GM23338 (cell line): Measurements from ENCODE around the gene C6orf89. TPM values are rescaled to one million over a fixed set of nuclear protein-coding genes. Genes with fewer than 3 reads are reported as not detected.

Source experiments
- ATAC-seq: fragments of 200-7000 bp; cut with Tn5 transposase; 3 replicates; pipeline ENCODE4 v1.9.1; 2020
- DNase-seq: peaks from one replicate; pipeline ENCODE4 v3.0.0-alpha.2; 2015; ENCODE audit warnings: low spot score
- H2AFZ ChIP-seq: fragments of 200-600 bp; sonication (generic); 2 replicates; pipeline ENCODE4 v1.8.0; 2016; ENCODE audit warnings: antibody characterized with exemption, mild to moderate bottlenecking, moderate library complexity
- H3F3A ChIP-seq: fragments of 200-600 bp; sonication (generic); replicated peaks from 2 replicates; pipeline ENCODE4 v1.8.0; 2017; ENCODE audit warnings: antibody characterized with exemption, mixed run types, low read depth
- H3K27ac ChIP-seq: fragments of 200-600 bp; sonication (generic); 2 replicates; pipeline ENCODE4 v1.6.1; 2016; ENCODE audit warnings: low read depth
- H3K27me3 ChIP-seq: fragments of 200-600 bp; sonication (generic); 2 replicates; pipeline ENCODE4 v1.8.0; 2016; ENCODE audit warnings: mild to moderate bottlenecking, mixed run types, moderate library complexity; ENCODE audit not compliant: insufficient read depth
- H3K36me3 ChIP-seq: fragments of 200-600 bp; sonication (generic); 2 replicates; pipeline ENCODE4 v1.8.0; 2016; ENCODE audit warnings: mild to moderate bottlenecking; ENCODE audit not compliant: insufficient read depth
- H3K4me1 ChIP-seq: fragments of 200-600 bp; sonication (generic); 2 replicates; pipeline ENCODE4 v1.8.0; 2016; ENCODE audit warnings: mild to moderate bottlenecking, moderate library complexity; ENCODE audit not compliant: insufficient read depth
- H3K4me2 ChIP-seq: fragments of 200-600 bp; sonication (generic); 2 replicates; pipeline ENCODE4 v1.7.1; 2017; ENCODE audit warnings: mixed run types
- H3K4me3 ChIP-seq: fragments of 200-600 bp; sonication (generic); 2 replicates; pipeline ENCODE4 v1.6.1; 2016; ENCODE audit warnings: mixed run types
- H3K79me2 ChIP-seq: fragments of 200-600 bp; sonication (generic); replicated peaks from 2 replicates; pipeline ENCODE4 v1.8.0; 2017; ENCODE audit warnings: mild to moderate bottlenecking; ENCODE audit not compliant: insufficient read depth
- H3K9me2 ChIP-seq: fragments of 200-600 bp; sonication (generic); 2 replicates; pipeline ENCODE4 v1.8.0; 2017; ENCODE audit not compliant: insufficient read depth
- H4K20me1 ChIP-seq: fragments of 200-600 bp; sonication (generic); replicated peaks from 2 replicates; pipeline ENCODE4 v1.8.0; 2017; ENCODE audit warnings: mild to moderate bottlenecking; ENCODE audit not compliant: insufficient read depth
- H3K27ac Mint-ChIP-seq: 2 replicates; pipeline ENCODE4 v1.8.0; 2020; ENCODE audit warnings: inconsistent platforms, mild to moderate bottlenecking, moderate library complexity, mixed read lengths
- H3K27me3 Mint-ChIP-seq: 3 replicates; pipeline ENCODE4 v1.8.0; 2022; ENCODE audit warnings: low read depth, mild to moderate bottlenecking, moderate library complexity, mixed read lengths, inconsistent platforms; ENCODE audit not compliant: insufficient read depth, poor library complexity
- H3K36me3 Mint-ChIP-seq: 3 replicates; pipeline ENCODE4 v1.8.0; 2021; ENCODE audit warnings: low read depth, mild to moderate bottlenecking, inconsistent platforms, moderate library complexity, mixed read lengths
- H3K4me1 Mint-ChIP-seq: 3 replicates; pipeline ENCODE4 v1.8.0; 2020; ENCODE audit warnings: mild to moderate bottlenecking, inconsistent platforms, mixed read lengths
- H3K4me3 Mint-ChIP-seq: 3 replicates; pipeline ENCODE4 v1.8.0; 2021; ENCODE audit warnings: moderate library complexity, mild to moderate bottlenecking, inconsistent platforms, mixed read lengths
- H3K9me3 Mint-ChIP-seq: 3 replicates; pipeline ENCODE4 v1.8.0; 2020; ENCODE audit warnings: moderate library complexity, mild to moderate bottlenecking, inconsistent platforms, mixed read lengths
- CREB1 ChIP-seq: fragments of 250-450 bp; sonication (Bioruptor Pico); IDR thresholded peaks from 2 replicates; pipeline ENCODE4 v1.5.0; 2020; ENCODE audit warnings: low read depth, mild to moderate bottlenecking, moderate library complexity
- EZH2 ChIP-seq: fragments of 200-600 bp; sonication (generic); IDR thresholded peaks from one replicate; pipeline ENCODE4 v1.8.0; 2017; ENCODE audit warnings: antibody characterized with exemption, mild to moderate bottlenecking, low read depth; ENCODE audit not compliant: unreplicated experiment
- EZH2phosphoT487 ChIP-seq: fragments of 200-600 bp; sonication (generic); IDR thresholded peaks from one replicate; pipeline ENCODE4 v1.8.1; 2018; ENCODE audit warnings: antibody characterized with exemption; ENCODE audit not compliant: unreplicated experiment
- JUNB ChIP-seq: IDR thresholded peaks from one replicate; pipeline ENCODE4 v1.6.1; 2016; ENCODE audit warnings: antibody characterized with exemption; ENCODE audit not compliant: unreplicated experiment
- POLR2AphosphoS5 ChIP-seq: IDR thresholded peaks from 2 replicates; pipeline ENCODE4 v1.6.1; 2016; ENCODE audit warnings: antibody characterized with exemption, low read depth
- ZNF331 ChIP-seq: fragments of 250-450 bp; sonication (Bioruptor Pico); IDR thresholded peaks from 2 replicates; pipeline ENCODE4 v1.5.0; 2020; ENCODE audit warnings: low read depth, mild to moderate bottlenecking, moderate library complexity
- polyA plus RNA-seq: library from polyadenylated mRNA; unstranded; fragments of >200 nt; fragmentation: Nextera tagmentation; extraction: Ambion mirVana; gene quantifications from 2 replicates; pipeline ENCODE4 v1.2.1, GENCODE V29; 2016
- total RNA-seq: library from RNA; depleted of rRNA; stranded (reverse); fragments of >200 nt; shearing (Covaris generic); gene quantifications from 2 replicates; pipeline ENCODE4 v1.2.3, GENCODE V29; 2014
- TF ChIP-seq, protein P1 (sequence below), 2 experiments: fragments of 200-600 bp in 1 of 2; sonication (generic) in 1 of 2; conservative IDR thresholded peaks; 2 replicates each; pipeline versions ENCODE4 v1.5.1 to v1.6.1; 2016 to 2017; ENCODE audit warnings: antibody characterized with exemption in 2 of 2, low read depth in 2 of 2, mild to moderate bottlenecking in 2 of 2, moderate library complexity in 1 of 2
- TF ChIP-seq, protein P2 (sequence below): IDR thresholded peaks from one replicate; pipeline ENCODE4 v1.6.1; 2018; ENCODE audit warnings: antibody characterized with exemption; ENCODE audit not compliant: unreplicated experiment
- TF ChIP-seq, protein P3 (sequence below): fragments of 250-450 bp; sonication (Bioruptor Pico); IDR thresholded peaks from 2 replicates; pipeline ENCODE4 v1.5.0; 2020; ENCODE audit warnings: mild to moderate bottlenecking, moderate library complexity

The C6orf89 gene
- total and polyA plus RNA-seq, 2 experiments from 2014 or later = 3.7 to 7.9 TPM

DNA sequence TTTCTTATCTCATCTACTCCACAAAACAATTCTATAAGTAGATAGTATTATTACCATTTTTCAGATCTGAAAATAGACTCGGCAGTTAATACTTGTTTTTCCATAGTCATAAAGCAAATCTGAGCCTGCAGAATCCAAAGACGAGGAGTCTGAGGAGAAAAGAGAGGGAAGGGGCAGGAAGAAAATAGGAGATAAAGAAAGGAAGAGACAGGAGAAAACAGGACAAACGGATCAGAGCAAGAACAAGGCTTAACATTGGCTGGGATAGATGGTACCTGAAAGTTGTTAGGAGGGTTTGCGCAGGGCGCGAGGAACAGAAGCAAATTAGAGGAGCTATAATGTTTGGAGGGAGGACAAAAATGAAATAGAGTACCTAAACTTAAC, 10.5 kb upstream of the C6orf89 start:
- peak overlapping the region; percentile 62 for H3K4me3 ChIP-seq
- H3K27me3 ChIP-seq = no peaks in the 10 kb centered on the region
- peak; percentile 34 for DNase-seq
- Mint-ChIP-seq H3K36me3 (peaks cover 22% of the 10 kb centered on the region), H3K9me3 (peaks cover 2% of the 10 kb centered on the region; the same call in 1 of the 3 replicates), H3K27ac (peak overlapping the region; percentile 100), H3K4me3 (peak overlapping the region; percentile 96), H3K4me1 (peaks cover 11% of the 10 kb centered on the region), H3K27me3 (no peaks in the 10 kb centered on the region)
- ATAC-seq = no peak
- no peaks in the 10 kb centered on the region for H3K9me2 ChIP-seq
- peaks cover 10% of the 10 kb centered on the region for H3K4me1 ChIP-seq
- H3F3A ChIP-seq = no peaks in the 10 kb centered on the region
- peak overlapping the region; percentile 80 for H3K4me2 ChIP-seq
- peaks cover 12% of the 10 kb centered on the region; the same call in 1 of the 2 replicates for H3K36me3 ChIP-seq
- no peaks in the 10 kb centered on the region for H4K20me1 ChIP-seq
- H2AFZ ChIP-seq = peak overlapping the region; percentile 30
- peaks cover 39% of the 10 kb centered on the region for H3K79me2 ChIP-seq
- TF ChIP-seq, protein P1, sequence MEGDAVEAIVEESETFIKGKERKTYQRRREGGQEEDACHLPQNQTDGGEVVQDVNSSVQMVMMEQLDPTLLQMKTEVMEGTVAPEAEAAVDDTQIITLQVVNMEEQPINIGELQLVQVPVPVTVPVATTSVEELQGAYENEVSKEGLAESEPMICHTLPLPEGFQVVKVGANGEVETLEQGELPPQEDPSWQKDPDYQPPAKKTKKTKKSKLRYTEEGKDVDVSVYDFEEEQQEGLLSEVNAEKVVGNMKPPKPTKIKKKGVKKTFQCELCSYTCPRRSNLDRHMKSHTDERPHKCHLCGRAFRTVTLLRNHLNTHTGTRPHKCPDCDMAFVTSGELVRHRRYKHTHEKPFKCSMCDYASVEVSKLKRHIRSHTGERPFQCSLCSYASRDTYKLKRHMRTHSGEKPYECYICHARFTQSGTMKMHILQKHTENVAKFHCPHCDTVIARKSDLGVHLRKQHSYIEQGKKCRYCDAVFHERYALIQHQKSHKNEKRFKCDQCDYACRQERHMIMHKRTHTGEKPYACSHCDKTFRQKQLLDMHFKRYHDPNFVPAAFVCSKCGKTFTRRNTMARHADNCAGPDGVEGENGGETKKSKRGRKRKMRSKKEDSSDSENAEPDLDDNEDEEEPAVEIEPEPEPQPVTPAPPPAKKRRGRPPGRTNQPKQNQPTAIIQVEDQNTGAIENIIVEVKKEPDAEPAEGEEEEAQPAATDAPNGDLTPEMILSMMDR (conservative IDR thresholded peaks at IDR 0.05; ENCODE audit: low read depth in 2 of 2) = no peak
- TF ChIP-seq EZH2phosphoT487 (no peak), EZH2 (no peak), JUNB (no peak), CREB1 (no peak), ZNF331 (CRISPR knock-in tag) (no peak), POLR2AphosphoS5 (no peak)
- TF ChIP-seq, protein P2, sequence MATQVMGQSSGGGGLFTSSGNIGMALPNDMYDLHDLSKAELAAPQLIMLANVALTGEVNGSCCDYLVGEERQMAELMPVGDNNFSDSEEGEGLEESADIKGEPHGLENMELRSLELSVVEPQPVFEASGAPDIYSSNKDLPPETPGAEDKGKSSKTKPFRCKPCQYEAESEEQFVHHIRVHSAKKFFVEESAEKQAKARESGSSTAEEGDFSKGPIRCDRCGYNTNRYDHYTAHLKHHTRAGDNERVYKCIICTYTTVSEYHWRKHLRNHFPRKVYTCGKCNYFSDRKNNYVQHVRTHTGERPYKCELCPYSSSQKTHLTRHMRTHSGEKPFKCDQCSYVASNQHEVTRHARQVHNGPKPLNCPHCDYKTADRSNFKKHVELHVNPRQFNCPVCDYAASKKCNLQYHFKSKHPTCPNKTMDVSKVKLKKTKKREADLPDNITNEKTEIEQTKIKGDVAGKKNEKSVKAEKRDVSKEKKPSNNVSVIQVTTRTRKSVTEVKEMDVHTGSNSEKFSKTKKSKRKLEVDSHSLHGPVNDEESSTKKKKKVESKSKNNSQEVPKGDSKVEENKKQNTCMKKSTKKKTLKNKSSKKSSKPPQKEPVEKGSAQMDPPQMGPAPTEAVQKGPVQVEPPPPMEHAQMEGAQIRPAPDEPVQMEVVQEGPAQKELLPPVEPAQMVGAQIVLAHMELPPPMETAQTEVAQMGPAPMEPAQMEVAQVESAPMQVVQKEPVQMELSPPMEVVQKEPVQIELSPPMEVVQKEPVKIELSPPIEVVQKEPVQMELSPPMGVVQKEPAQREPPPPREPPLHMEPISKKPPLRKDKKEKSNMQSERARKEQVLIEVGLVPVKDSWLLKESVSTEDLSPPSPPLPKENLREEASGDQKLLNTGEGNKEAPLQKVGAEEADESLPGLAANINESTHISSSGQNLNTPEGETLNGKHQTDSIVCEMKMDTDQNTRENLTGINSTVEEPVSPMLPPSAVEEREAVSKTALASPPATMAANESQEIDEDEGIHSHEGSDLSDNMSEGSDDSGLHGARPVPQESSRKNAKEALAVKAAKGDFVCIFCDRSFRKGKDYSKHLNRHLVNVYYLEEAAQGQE = no peak
- TF ChIP-seq, protein P3, sequence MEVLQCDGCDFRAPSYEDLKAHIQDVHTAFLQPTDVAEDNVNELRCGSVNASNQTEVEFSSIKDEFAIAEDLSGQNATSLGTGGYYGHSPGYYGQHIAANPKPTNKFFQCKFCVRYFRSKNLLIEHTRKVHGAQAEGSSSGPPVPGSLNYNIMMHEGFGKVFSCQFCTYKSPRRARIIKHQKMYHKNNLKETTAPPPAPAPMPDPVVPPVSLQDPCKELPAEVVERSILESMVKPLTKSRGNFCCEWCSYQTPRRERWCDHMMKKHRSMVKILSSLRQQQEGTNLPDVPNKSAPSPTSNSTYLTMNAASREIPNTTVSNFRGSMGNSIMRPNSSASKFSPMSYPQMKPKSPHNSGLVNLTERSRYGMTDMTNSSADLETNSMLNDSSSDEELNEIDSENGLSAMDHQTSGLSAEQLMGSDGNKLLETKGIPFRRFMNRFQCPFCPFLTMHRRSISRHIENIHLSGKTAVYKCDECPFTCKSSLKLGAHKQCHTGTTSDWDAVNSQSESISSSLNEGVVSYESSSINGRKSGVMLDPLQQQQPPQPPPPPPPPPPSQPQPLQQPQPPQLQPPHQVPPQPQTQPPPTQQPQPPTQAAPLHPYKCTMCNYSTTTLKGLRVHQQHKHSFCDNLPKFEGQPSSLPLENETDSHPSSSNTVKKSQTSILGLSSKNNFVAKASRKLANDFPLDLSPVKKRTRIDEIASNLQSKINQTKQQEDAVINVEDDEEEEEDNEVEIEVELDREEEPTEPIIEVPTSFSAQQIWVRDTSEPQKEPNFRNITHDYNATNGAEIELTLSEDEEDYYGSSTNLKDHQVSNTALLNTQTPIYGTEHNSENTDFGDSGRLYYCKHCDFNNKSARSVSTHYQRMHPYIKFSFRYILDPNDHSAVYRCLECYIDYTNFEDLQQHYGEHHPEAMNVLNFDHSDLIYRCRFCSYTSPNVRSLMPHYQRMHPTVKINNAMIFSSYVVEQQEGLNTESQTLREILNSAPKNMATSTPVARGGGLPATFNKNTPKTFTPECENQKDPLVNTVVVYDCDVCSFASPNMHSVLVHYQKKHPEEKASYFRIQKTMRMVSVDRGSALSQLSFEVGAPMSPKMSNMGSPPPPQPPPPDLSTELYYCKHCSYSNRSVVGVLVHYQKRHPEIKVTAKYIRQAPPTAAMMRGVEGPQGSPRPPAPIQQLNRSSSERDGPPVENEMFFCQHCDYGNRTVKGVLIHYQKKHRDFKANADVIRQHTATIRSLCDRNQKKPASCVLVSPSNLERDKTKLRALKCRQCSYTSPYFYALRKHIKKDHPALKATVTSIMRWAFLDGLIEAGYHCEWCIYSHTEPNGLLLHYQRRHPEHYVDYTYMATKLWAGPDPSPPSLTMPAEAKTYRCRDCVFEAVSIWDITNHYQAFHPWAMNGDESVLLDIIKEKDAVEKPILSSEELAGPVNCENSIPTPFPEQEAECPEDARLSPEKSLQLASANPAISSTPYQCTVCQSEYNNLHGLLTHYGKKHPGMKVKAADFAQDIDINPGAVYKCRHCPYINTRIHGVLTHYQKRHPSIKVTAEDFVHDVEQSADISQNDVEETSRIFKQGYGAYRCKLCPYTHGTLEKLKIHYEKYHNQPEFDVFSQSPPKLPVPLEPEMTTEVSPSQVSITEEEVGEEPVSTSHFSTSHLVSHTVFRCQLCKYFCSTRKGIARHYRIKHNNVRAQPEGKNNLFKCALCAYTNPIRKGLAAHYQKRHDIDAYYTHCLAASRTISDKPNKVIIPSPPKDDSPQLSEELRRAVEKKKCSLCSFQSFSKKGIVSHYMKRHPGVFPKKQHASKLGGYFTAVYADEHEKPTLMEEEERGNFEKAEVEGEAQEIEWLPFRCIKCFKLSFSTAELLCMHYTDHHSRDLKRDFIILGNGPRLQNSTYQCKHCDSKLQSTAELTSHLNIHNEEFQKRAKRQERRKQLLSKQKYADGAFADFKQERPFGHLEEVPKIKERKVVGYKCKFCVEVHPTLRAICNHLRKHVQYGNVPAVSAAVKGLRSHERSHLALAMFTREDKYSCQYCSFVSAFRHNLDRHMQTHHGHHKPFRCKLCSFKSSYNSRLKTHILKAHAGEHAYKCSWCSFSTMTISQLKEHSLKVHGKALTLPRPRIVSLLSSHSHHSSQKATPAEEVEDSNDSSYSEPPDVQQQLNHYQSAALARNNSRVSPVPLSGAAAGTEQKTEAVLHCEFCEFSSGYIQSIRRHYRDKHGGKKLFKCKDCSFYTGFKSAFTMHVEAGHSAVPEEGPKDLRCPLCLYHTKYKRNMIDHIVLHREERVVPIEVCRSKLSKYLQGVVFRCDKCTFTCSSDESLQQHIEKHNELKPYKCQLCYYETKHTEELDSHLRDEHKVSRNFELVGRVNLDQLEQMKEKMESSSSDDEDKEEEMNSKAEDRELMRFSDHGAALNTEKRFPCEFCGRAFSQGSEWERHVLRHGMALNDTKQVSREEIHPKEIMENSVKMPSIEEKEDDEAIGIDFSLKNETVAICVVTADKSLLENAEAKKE = no peak
- H3K27ac ChIP-seq = peak overlapping the region; percentile 95
